HUES6 (cell line): Measurements from ENCODE around the gene RER1.

Experiments used
- H3K27ac ChIP-seq: 2 replicates; pipeline ENCODE4 v1.7.0; 2013; ENCODE audit warnings: low read depth, mild to moderate bottlenecking, low read length, inconsistent platforms
- H3K27me3 ChIP-seq: 2 replicates; pipeline ENCODE4 v1.6.1; 2013; ENCODE audit warnings: low read length; ENCODE audit not compliant: control insufficient read depth, insufficient read depth
- H3K36me3 ChIP-seq: 2 replicates; pipeline ENCODE4 v1.6.1; 2013; ENCODE audit warnings: low read length; ENCODE audit not compliant: control insufficient read depth, insufficient read depth
- H3K4me1 ChIP-seq: 2 replicates; pipeline ENCODE4 v1.6.1; 2013; ENCODE audit warnings: low read length; ENCODE audit not compliant: control insufficient read depth, insufficient read depth
- H3K4me3 ChIP-seq: 2 replicates; pipeline ENCODE4 v1.5.1; 2013; ENCODE audit warnings: low read depth, low read length
- H3K9ac ChIP-seq: one replicate; pipeline ENCODE4 v1.6.1; 2013; ENCODE audit warnings: mild to moderate bottlenecking, low read length
- H3K9me3 ChIP-seq: 2 replicates; pipeline ENCODE4 v1.6.1; 2013; ENCODE audit warnings: low read depth, low read length; ENCODE audit not compliant: control insufficient read depth, insufficient read depth

Gene RER1

GRCh38 chr1:2372551-2373490, 18.8 kb upstream of the RER1 start:
- Histone ChIP-seq H3K27me3 (no peaks in the 10 kb centered on the region), H3K4me1 (no peaks in the 10 kb centered on the region), H3K9me3 (no peaks in the 10 kb centered on the region), H3K9ac (no peak overlapping the region), H3K4me3 (no peak overlapping the region), H3K36me3 (no peaks in the 10 kb centered on the region), H3K27ac (no peak overlapping the region)

GRCh38 chr1:2373551-2374251, 17.9 kb upstream of the RER1 start:
- Histone ChIP-seq H3K27me3 (no peaks in the 10 kb centered on the region), H3K9me3 (no peaks in the 10 kb centered on the region)

GRCh38 chr1:2374252-2375155, 17.1 kb upstream of the RER1 start:
- no peak overlapping the region for H3K9ac ChIP-seq
- no peaks in the 10 kb centered on the region for H3K4me1 ChIP-seq
- H3K4me3 ChIP-seq, result no peak overlapping the region
- H3K9me3 ChIP-seq, result no peaks in the 10 kb centered on the region
- H3K27ac ChIP-seq, result no peak overlapping the region
- H3K36me3 ChIP-seq, result no peaks in the 10 kb centered on the region
- H3K27me3 ChIP-seq, result no peaks in the 10 kb centered on the region

More at GRCh38 chr1:2373551-2374251, 17.9 kb upstream of the RER1 start:
- no peak overlapping the region for H3K9ac ChIP-seq
- H3K4me3 ChIP-seq, result no peak overlapping the region
- H3K27ac ChIP-seq, result no peak overlapping the region
- H3K4me1 ChIP-seq, result no peaks in the 10 kb centered on the region
- no peaks in the 10 kb centered on the region for H3K36me3 ChIP-seq

- Histone ChIP-seq H3K4me3 (no peak overlapping the region), H3K27me3 (no peaks in the 10 kb centered on the region), H3K36me3 (no peaks in the 10 kb centered on the region), H3K27ac (no peak overlapping the region), H3K4me1 (no peaks in the 10 kb centered on the region), H3K9ac (no peak overlapping the region), H3K9me3 (no peaks in the 10 kb centered on the region)
These were observed 16.3 kb upstream of the RER1 start for GRCh38 chr1:2375246-2375922.

- H3K36me3 ChIP-seq, result no peaks in the 10 kb centered on the region
These were observed 15.7 kb upstream of the RER1 start for GRCh38 chr1:2375923-2376260.

GRCh38 chr1:2376261-2376741, 15.3 kb upstream of the RER1 start:
- no peak overlapping the region for H3K27ac ChIP-seq

More at GRCh38 chr1:2375923-2376260, 15.7 kb upstream of the RER1 start:
- H3K4me3 ChIP-seq, result no peak overlapping the region
- H3K9me3 ChIP-seq, result no peaks in the 10 kb centered on the region
- H3K9ac ChIP-seq, result no peak overlapping the region
- H3K4me1 ChIP-seq, result no peaks in the 10 kb centered on the region
- no peak overlapping the region for H3K27ac ChIP-seq
- no peaks in the 10 kb centered on the region for H3K27me3 ChIP-seq

GRCh38 chr1:2376931-2377672, 14.5 kb upstream of the RER1 start:
- H3K9ac ChIP-seq, result no peak overlapping the region
- no peak overlapping the region for H3K4me3 ChIP-seq
- no peak overlapping the region for H3K27ac ChIP-seq
- H3K27me3 ChIP-seq, result no peaks in the 10 kb centered on the region
- no peaks in the 10 kb centered on the region for H3K36me3 ChIP-seq
- no peaks in the 10 kb centered on the region for H3K9me3 ChIP-seq
- H3K4me1 ChIP-seq, result no peaks in the 10 kb centered on the region

More at GRCh38 chr1:2376261-2376741, 15.3 kb upstream of the RER1 start:
- Histone ChIP-seq H3K9ac (no peak overlapping the region), H3K4me1 (no peaks in the 10 kb centered on the region), H3K36me3 (no peaks in the 10 kb centered on the region), H3K27me3 (no peaks in the 10 kb centered on the region), H3K4me3 (no peak overlapping the region), H3K9me3 (no peaks in the 10 kb centered on the region)

GRCh38 chr1:2377751-2378440, 13.7 kb upstream of the RER1 start:
- Histone ChIP-seq H3K9me3 (no peaks in the 10 kb centered on the region), H3K4me1 (no peaks in the 10 kb centered on the region), H3K4me3 (no peak overlapping the region), H3K27me3 (no peaks in the 10 kb centered on the region), H3K27ac (no peak overlapping the region), H3K9ac (no peak overlapping the region), H3K36me3 (no peaks in the 10 kb centered on the region)

- H3K36me3 ChIP-seq, result no peaks in the 10 kb centered on the region
These were observed 13.2 kb upstream of the RER1 start for GRCh38 chr1:2378441-2378851.

More at GRCh38 chr1:2378441-2378851, 13.2 kb upstream of the RER1 start:
- Histone ChIP-seq H3K4me1 (no peaks in the 10 kb centered on the region), H3K27me3 (no peaks in the 10 kb centered on the region), H3K9me3 (no peaks in the 10 kb centered on the region), H3K27ac (no peak overlapping the region), H3K9ac (no peak overlapping the region), H3K4me3 (no peak overlapping the region)
